Liver (tissue), 9 donors: Measurements from ENCODE around the gene SYCN. TPM values are rescaled to one million over a fixed set of nuclear protein-coding genes. Genes with fewer than 3 reads are reported as not detected.

Experiments used
- DNase-seq: peaks from one replicate; pipeline ENCODE4 v3.0.0-alpha.2; 2017; ENCODE audit warnings: low spot score
- H3K27ac ChIP-seq, 2 donors: one replicate each; pipeline ENCODE4 v1.7.0; 2013; ENCODE audit warnings: inconsistent platforms in 2 of 2, low read length in 2 of 2, control low read depth in 1 of 2, low read depth in 1 of 2, mild to moderate bottlenecking in 1 of 2
- H3K27me3 ChIP-seq, 4 donors: one replicate each; pipeline versions ENCODE4 v1.6.1 to v1.7.0; 2013; ENCODE audit warnings: low read length in 3 of 4, inconsistent platforms in 1 of 4, mild to moderate bottlenecking in 1 of 4, moderate library complexity in 1 of 4; ENCODE audit not compliant: control insufficient read depth in 4 of 4, insufficient read depth in 4 of 4
- H3K36me3 ChIP-seq, 4 donors: one replicate each; pipeline versions ENCODE4 v1.6.1 to v1.7.0; 2013; ENCODE audit warnings: low read length in 3 of 4, mild to moderate bottlenecking in 3 of 4, low read depth in 1 of 4, moderate library complexity in 1 of 4; ENCODE audit not compliant: control insufficient read depth in 4 of 4, insufficient read depth in 3 of 4
- H3K4me1 ChIP-seq, 4 donors: one replicate each; pipeline versions ENCODE4 v1.6.1 to v1.7.0; 2013; ENCODE audit warnings: low read length in 3 of 4, mild to moderate bottlenecking in 3 of 4, moderate library complexity in 1 of 4; ENCODE audit not compliant: control insufficient read depth in 4 of 4, insufficient read depth in 4 of 4
- H3K4me3 ChIP-seq, 3 donors: one replicate each; pipeline versions ENCODE4 v1.6.1 to v1.7.0; 2013; ENCODE audit warnings: low read length in 3 of 3, control low read depth in 1 of 3, low read depth in 1 of 3, mild to moderate bottlenecking in 1 of 3
- H3K9ac ChIP-seq, 2 donors: one replicate each; pipeline ENCODE4 v1.7.0; 2013; ENCODE audit warnings: low read length in 2 of 2, mild to moderate bottlenecking in 2 of 2, moderate library complexity in 2 of 2, control low read depth in 1 of 2, low read depth in 1 of 2
- H3K9me3 ChIP-seq, 4 donors: one replicate each; pipeline versions ENCODE4 v1.6.1 to v1.7.0; 2013; ENCODE audit warnings: low read length in 3 of 4; ENCODE audit not compliant: control insufficient read depth in 4 of 4
- ATF3 ChIP-seq: IDR thresholded peaks from 2 replicates; pipeline ENCODE4 v1.6.1; 2016; ENCODE audit warnings: antibody characterized with exemption
- CTCF ChIP-seq: fragments of 150-350 bp; IDR thresholded peaks from 2 replicates; pipeline ENCODE4 v1.5.1; 2017; ENCODE audit warnings: improper control_type of control experiment, low read depth, low read length; ENCODE audit not compliant: missing input control
- EGR1 ChIP-seq, 2 donors: IDR thresholded peaks; 2 replicates each; pipeline ENCODE4 v1.6.1; 2016 to 2018; ENCODE audit warnings: antibody characterized with exemption in 2 of 2, low read depth in 2 of 2
- FOXA1 ChIP-seq: IDR thresholded peaks from 2 replicates; pipeline ENCODE4 v1.6.1; 2016; ENCODE audit warnings: antibody characterized with exemption
- FOXA2 ChIP-seq: IDR thresholded peaks from 2 replicates; pipeline ENCODE4 v1.6.1; 2016; ENCODE audit warnings: antibody characterized with exemption
- GABPA ChIP-seq, 2 donors: IDR thresholded peaks in 1 of 2; conservative IDR thresholded peaks in 1 of 2; 2 replicates each; pipeline ENCODE4 v1.6.1; 2016; ENCODE audit warnings: antibody characterized with exemption in 2 of 2, mild to moderate bottlenecking in 1 of 2, moderate library complexity in 1 of 2
- HNF4A ChIP-seq, 2 donors: conservative IDR thresholded peaks; 2 replicates each; pipeline ENCODE4 v1.6.1; 2016; ENCODE audit warnings: antibody characterized with exemption in 2 of 2, mild to moderate bottlenecking in 2 of 2
- JUND ChIP-seq, 2 donors: IDR thresholded peaks; 2 replicates each; pipeline ENCODE4 v1.6.1; 2016; ENCODE audit warnings: antibody characterized with exemption in 2 of 2
- MAX ChIP-seq: IDR thresholded peaks from 2 replicates; pipeline ENCODE4 v1.6.1; 2016; ENCODE audit warnings: antibody characterized with exemption
- RAD21 ChIP-seq, 2 donors: IDR thresholded peaks; 2 replicates each; pipeline ENCODE4 v1.6.1; 2016; ENCODE audit warnings: antibody characterized with exemption in 2 of 2, mild to moderate bottlenecking in 2 of 2
- REST ChIP-seq: IDR thresholded peaks from 2 replicates; pipeline ENCODE4 v1.6.1; 2016; ENCODE audit warnings: antibody characterized with exemption, mild to moderate bottlenecking
- RXRA ChIP-seq, 2 donors: IDR thresholded peaks; 2 replicates each; pipeline ENCODE4 v1.6.1; 2017 to 2018; ENCODE audit warnings: antibody characterized with exemption in 2 of 2, mild to moderate bottlenecking in 1 of 2
- SP1 ChIP-seq: IDR thresholded peaks from 2 replicates; pipeline ENCODE4 v1.6.1; 2018; ENCODE audit warnings: antibody characterized with exemption, mild to moderate bottlenecking
- TAF1 ChIP-seq: conservative IDR thresholded peaks from 2 replicates; pipeline ENCODE4 v1.6.1; 2016; ENCODE audit warnings: antibody characterized with exemption, mild to moderate bottlenecking
- YY1 ChIP-seq: IDR thresholded peaks from 2 replicates; pipeline ENCODE4 v1.6.1; 2016; ENCODE audit warnings: antibody characterized with exemption, mild to moderate bottlenecking
- ZBTB33 ChIP-seq: IDR thresholded peaks from 2 replicates; pipeline ENCODE4 v1.6.1; 2016; ENCODE audit warnings: antibody characterized with exemption
- WGBS: extraction: QIAGEN DNeasy Blood & Tissue Kit; methylation state at CpG from one replicate; pipeline ENCODE4 v1.1.7; 2013; 5-methylcytosine and 5-hydroxymethylcytosine counted together
- polyA plus RNA-seq, 2 donors: library from polyadenylated mRNA; stranded (reverse) in 1 of 2; unstranded in 1 of 2; fragments of 200-250 nt in 1 of 2; fragments of >200 nt in 1 of 2; fragmentation: Nextera tagmentation in 1 of 2; extraction: Ambion mirVana in 1 of 2; gene quantifications; one replicate each; pipeline versions ENCODE4 v1.2.1 to v1.2.3, GENCODE V29; 2013 to 2015
- total RNA-seq, 2 donors: library from RNA; depleted of rRNA; stranded (reverse); fragments of >200 nt; gene quantifications; one replicate each; pipeline ENCODE4 v1.2.3, GENCODE V29; 2014
- donor health status: healthy.
- donor health status: healthy.
- donor health status: healthy.
- donor health status: healthy.
- donor health status: healthy.

The SYCN gene
- total RNA-seq (not detected), polyA plus RNA-seq (not detected)

GRCh38 chr19:39203372-39204341 lies at the start of gene SYCN:
Gene SYCN, minus strand, starts transcription at chr19:39204263. Its CDS starts 9 bp downstream, at chr19:39204254.
- Histone ChIP-seq H3K27me3 (peaks cover 0 to 7% (median 3%) of the 10 kb centered on the region in 4 donors), H3K4me1 (peaks cover 0 to 3% (median 0%) of the 10 kb centered on the region in 4 donors), H3K9ac (no peak within 1 kb of the TSS), H3K36me3 (no peaks in the 10 kb centered on the region), H3K9me3 (no peaks in the 10 kb centered on the region), H3K4me3 (no peak within 1 kb of the TSS), H3K27ac (no peak within 1 kb of the TSS)
- 21% methylated on average over 57 of the region's 57 CpGs for WGBS
- no peak for DNase-seq
- no peak for TF ChIP-seq YY1
- TF ChIP-seq FOXA2: no peak
- TF ChIP-seq JUND (IDR thresholded peaks at IDR 0.05): no peak
- TF ChIP-seq FOXA1: no peak
- no peak for TF ChIP-seq HNF4A (conservative IDR thresholded peaks at IDR 0.05)
- no peak for TF ChIP-seq EGR1 (IDR thresholded peaks at IDR 0.05; ENCODE audit: low read depth in 2 of 2)
- TF ChIP-seq RAD21 (IDR thresholded peaks at IDR 0.05): no peak
- TF ChIP-seq RXRA (IDR thresholded peaks at IDR 0.05): no peak
- TF ChIP-seq TAF1: no peak

GRCh38 chr19:39253374-39254149 lies 49.5 kb upstream of the SYCN start:
- Histone ChIP-seq H3K9ac (no peak overlapping the region), H3K4me1 (peaks cover 2 to 9% (median 9%) of the 10 kb centered on the region in 4 donors), H3K27me3 (no peaks in the 10 kb centered on the region), H3K4me3 (no peak overlapping the region), H3K9me3 (no peaks in the 10 kb centered on the region), H3K27ac (no peak overlapping the region), H3K36me3 (no peaks in the 10 kb centered on the region)
- DNase-seq: no peak
- TF ChIP-seq SP1 (no peak), REST (no peak), ATF3 (no peak), JUND (IDR thresholded peaks at IDR 0.05) (no peak), RAD21 (IDR thresholded peaks at IDR 0.05) (no peak), FOXA2 (no peak), TAF1 (no peak), HNF4A (conservative IDR thresholded peaks at IDR 0.05) (no peak), GABPA (IDR thresholded peaks at IDR 0.05 in 1 of 2, conservative IDR thresholded peaks at IDR 0.05 in 1 of 2) (no peak), MAX (no peak), ZBTB33 (no peak), CTCF (no peak)
- WGBS: 88% methylated on average over 8 of the region's 8 CpGs
